Heart right ventricle (tissue), 16 donors: ENCODE results near the gene GRIN2A. TPM values are rescaled to one million over a fixed set of nuclear protein-coding genes. Genes with fewer than 3 reads are reported as not detected.

Experiments used
- ATAC-seq, 8 donors: fragments of 200-7000 bp; cut with Tn5 transposase; one replicate each; pipeline ENCODE4 v1.9.1; 2020; ENCODE audit warnings: mild to moderate bottlenecking in 8 of 8, moderate library complexity in 8 of 8, moderate number of reproducible peaks in 1 of 8
- DNase-seq, 2 donors: peaks; one replicate each; pipeline ENCODE4 v3.0.0-alpha.2; 2020
- H3K27ac ChIP-seq, 10 donors: fragments of 200-600 bp; sonication (generic) in 2 of 10; one replicate each; pipeline versions ENCODE4 v1.5.0 to v1.8.0; 2020 to 2022; ENCODE audit warnings: mild to moderate bottlenecking in 3 of 10
- H3K27me3 ChIP-seq, 7 donors: fragments of 200-600 bp; one replicate each; pipeline ENCODE4 v1.8.0; 2021 to 2022; ENCODE audit warnings: mild to moderate bottlenecking in 2 of 7
- H3K36me3 ChIP-seq, 9 donors: fragments of 200-600 bp; sonication (generic) in 1 of 9; one replicate each; pipeline versions ENCODE4 v1.5.0 to v1.8.0; 2020 to 2022; ENCODE audit warnings: mild to moderate bottlenecking in 2 of 9
- H3K4me1 ChIP-seq, 9 donors: fragments of 200-600 bp; sonication (generic) in 1 of 9; one replicate each; pipeline versions ENCODE4 v1.5.0 to v1.8.0; 2020 to 2022; ENCODE audit warnings: mild to moderate bottlenecking in 4 of 9
- H3K4me3 ChIP-seq, 10 donors: fragments of 200-600 bp; sonication (generic) in 2 of 10; one replicate each; pipeline versions ENCODE4 v1.5.0 to v1.8.0; 2020 to 2022; ENCODE audit warnings: mild to moderate bottlenecking in 7 of 10, moderate library complexity in 2 of 10
- H3K9me3 ChIP-seq, 11 donors: fragments of 200-600 bp in 10 of 11; sonication (generic) in 2 of 11; one replicate each; pipeline versions ENCODE4 v1.5.0 to v1.8.0; 2013 to 2022; ENCODE audit warnings: mild to moderate bottlenecking in 2 of 11, control low read depth in 1 of 11, moderate library complexity in 1 of 11
- CTCF ChIP-seq, 9 donors: fragments of 200-600 bp; sonication (generic) in 2 of 9; IDR thresholded peaks; one replicate each; pipeline versions ENCODE4 v1.5.0 to v1.8.0; 2021 to 2022; ENCODE audit warnings: antibody characterized with exemption in 9 of 9, mild to moderate bottlenecking in 5 of 9, moderate library complexity in 1 of 9
- WGBS, 2 donors: extraction: QIAGEN DNeasy Blood & Tissue Kit; methylation state at CpG; one replicate each; pipeline ENCODE4 v1.1.7; 2013; ENCODE audit warnings: inconsistent platforms in 1 of 2; 5-methylcytosine and 5-hydroxymethylcytosine counted together
- intact Hi-C, 10 donors: fragments of 100-400 bp; cut with DNase I; formaldehyde crosslinking; loops; one replicate each; pipeline versions ENCODE4 v1.11.1 to v1.14.2; 2022
- polyA plus RNA-seq, 2 donors: library from polyadenylated mRNA; stranded (reverse); fragments of 200-250 nt; gene quantifications; one replicate each; pipeline ENCODE4 v1.2.3, GENCODE V29; 2013
- total RNA-seq, 10 donors: library from RNA; stranded (reverse); fragmentation: NEBNext Ultra II Directional in 3 of 10; extraction: Animal tissue kit (Norgen Biotek cat#: 25700) in 3 of 10; gene quantifications; one replicate each; pipeline versions ENCODE4 v1.2.1 to v1.2.4, GENCODE V29; 2021 to 2023
- donor health status: Arrhythmogenic right ventricular cardiomyopathy.
- donor health status: ischemic (EF 13 %, LVEDD 7.1; RV severe dilation, severe dysfunction).
- donor health status: healthy with polysubstance abuse.
- donor health status: DM: no; HTN: yes; CAD: no.
- donor health status: DM: no; HTN: no; CAD: no.
- donor health status: ischemic (EF 25% LVEDD 6.9; RV normal size, moderate dysfunction).
- donor health status: ischemic (EF 25% LVEDD 5.7; RV mildly dilated, moderate dysfunction).
- donor health status: healthy.
- donor health status: DM: yes; HTN: yes; CAD: no.
- donor health status: Ischemic cardiomyopathy.
- donor health status: ischemic (EF 35%, LVEDD 5.7; RV mildly dilated, moderate dysfunction).
- donor health status: nonischemic (EF 11% LVEDD 7.7; RV severe dilation, severe dysfunction).
- donor health status: DM: yes; HTN: yes; CAD: no.
- donor health status: PGD.
- donor health status: ischemic (EF 29% LVEDD 5.4; RV normal size, mild dysfunction).
- donor health status: nonischemic (EF 23%, LVEDD 6.1; RV moderate dilation, normal function).

Gene GRIN2A
- total and polyA plus RNA-seq, 12 donors = 0.01 to 11.7 (median 4.7) TPM

GRCh38 chr16:9867176-9867575 is 315.1 kb downstream of the GRIN2A start:
- WGBS, 2 donors = 93 to 94% methylated on average over 1 of the region's 1 CpG
- Histone ChIP-seq H3K27ac (no peak overlapping the region), H3K36me3 (no peaks in the 10 kb centered on the region), H3K4me3 (no peak overlapping the region), H3K9me3 (no peaks in the 10 kb centered on the region), H3K4me1 (peaks cover 0 to 31% (median 9%) of the 10 kb centered on the region in 9 donors), H3K27me3 (no peaks in the 10 kb centered on the region)
- intact Hi-C loops = no loop called here
- ATAC-seq = no peak
- DNase-seq = no peak
- TF ChIP-seq CTCF (IDR thresholded peaks at IDR 0.05) = no peak

GRCh38 chr16:9864461-9864860 is 317.8 kb downstream of the GRIN2A start:
- intact Hi-C loops = no loop called here
- no peaks in the 10 kb centered on the region for H3K9me3 ChIP-seq
- H3K27ac ChIP-seq = no peak overlapping the region
- ATAC-seq = no peak
- no peak for TF ChIP-seq CTCF (IDR thresholded peaks at IDR 0.05)
- H3K27me3 ChIP-seq = no peaks in the 10 kb centered on the region
- WGBS, 2 donors = 89 to 90% methylated on average over 3 of the region's 3 CpGs
- no peak overlapping the region for H3K4me3 ChIP-seq
- peaks cover 0 to 17% (median 3%) of the 10 kb centered on the region in 9 donors for H3K4me1 ChIP-seq
- no peak for DNase-seq
- H3K36me3 ChIP-seq = no peaks in the 10 kb centered on the region

GRCh38 chr16:9862327-9862726 is 319.9 kb downstream of the GRIN2A start:
- DNase-seq (no peak), ATAC-seq (no peak)
- Histone ChIP-seq H3K27me3 (no peaks in the 10 kb centered on the region), H3K4me3 (no peak overlapping the region), H3K4me1 (peaks cover 0 to 9% (median 0%) of the 10 kb centered on the region in 9 donors), H3K36me3 (no peaks in the 10 kb centered on the region), H3K27ac (no peak overlapping the region), H3K9me3 (peaks cover 0 to 5% (median 0%) of the 10 kb centered on the region in 11 donors)
- TF ChIP-seq CTCF (IDR thresholded peaks at IDR 0.05) = no peak
- 75 to 77% methylated on average over 4 of the region's 4 CpGs for WGBS, 2 donors
- intact Hi-C loops = no loop called here

DNA sequence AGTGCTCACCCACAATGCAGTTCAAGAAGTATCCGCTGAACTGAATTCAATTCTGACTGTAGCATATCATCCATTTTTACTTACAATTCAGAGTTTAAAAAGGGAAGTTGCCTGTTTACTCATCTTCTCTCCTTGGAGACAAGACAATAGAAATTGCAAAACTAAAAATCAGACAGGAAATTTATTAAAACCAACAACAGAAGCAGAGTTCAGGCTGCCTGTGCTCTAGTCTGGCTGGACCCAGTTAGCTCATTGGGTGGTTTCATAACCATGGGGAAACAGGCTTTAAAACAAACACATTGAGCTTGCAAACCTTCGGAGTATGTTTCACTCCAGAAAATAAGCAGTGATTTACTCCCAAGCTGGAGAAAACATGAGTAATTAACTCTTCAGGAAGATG is 321.4 kb downstream of the GRIN2A start:
- peak in 2 of 8 donors; percentile 31 to 39 for ATAC-seq
- TF ChIP-seq CTCF (IDR thresholded peaks at IDR 0.05) = no peak
- H3K27ac ChIP-seq = no peak overlapping the region

More for the DNA sequence above, 321.4 kb downstream of the GRIN2A start:
- Histone ChIP-seq H3K9me3 (peaks cover 0 to 5% (median 0%) of the 10 kb centered on the region in 11 donors), H3K4me1 (peaks cover 0 to 6% (median 0%) of the 10 kb centered on the region in 9 donors), H3K27me3 (no peaks in the 10 kb centered on the region), H3K36me3 (no peaks in the 10 kb centered on the region), H3K4me3 (no peak overlapping the region)
- no peak for DNase-seq
- 71 to 76% methylated on average over 2 of the region's 2 CpGs for WGBS, 2 donors
- intact Hi-C loops = no loop called here
